Hepatocyte (in vitro differentiated cells): ENCODE measurements around the gene ERG.

ENCODE experiments used
- CTCF ChIP-seq: fragments of 200-600 bp; sonication (generic); IDR thresholded peaks from 2 replicates; pipeline ENCODE4 v1.5.1; 2016; ENCODE audit warnings: antibody characterized with exemption, mild to moderate bottlenecking; ENCODE audit not compliant: poor library complexity
- EZH2 ChIP-seq: fragments of 200-600 bp; sonication (generic); IDR thresholded peaks from 2 replicates; pipeline ENCODE4 v1.6.1; 2016; ENCODE audit warnings: antibody characterized with exemption, mild to moderate bottlenecking, borderline replicate concordance
- EZH2phosphoT487 ChIP-seq: fragments of 200-600 bp; sonication (generic); IDR thresholded peaks from one replicate; pipeline ENCODE4 v1.6.1; 2018; ENCODE audit warnings: antibody characterized with exemption, mild to moderate bottlenecking, low read depth, moderate library complexity; ENCODE audit not compliant: unreplicated experiment, severe bottlenecking

GRCh38 chr21:38469642-38470041, 28.6 kb downstream of the ERG start:
- TF ChIP-seq CTCF (no peak), EZH2 (no peak), EZH2phosphoT487 (no peak)
